HG03520 (cell line): Measurements from ENCODE around the gene MYOF.
"Not testable (repeated sequence)": the region's sequence is repeated elsewhere in the genome, so short reads cannot be mapped to it uniquely, and the experiment has no call there.

Source experiments
- ATAC-seq: cut with Tn5 transposase; IDR thresholded peaks from one replicate; pipeline ENCODE4 v1.9.1; 2021; ENCODE audit warnings: mild to moderate bottlenecking, moderate library complexity; ENCODE audit not compliant: unreplicated experiment

The MYOF gene

DNA sequence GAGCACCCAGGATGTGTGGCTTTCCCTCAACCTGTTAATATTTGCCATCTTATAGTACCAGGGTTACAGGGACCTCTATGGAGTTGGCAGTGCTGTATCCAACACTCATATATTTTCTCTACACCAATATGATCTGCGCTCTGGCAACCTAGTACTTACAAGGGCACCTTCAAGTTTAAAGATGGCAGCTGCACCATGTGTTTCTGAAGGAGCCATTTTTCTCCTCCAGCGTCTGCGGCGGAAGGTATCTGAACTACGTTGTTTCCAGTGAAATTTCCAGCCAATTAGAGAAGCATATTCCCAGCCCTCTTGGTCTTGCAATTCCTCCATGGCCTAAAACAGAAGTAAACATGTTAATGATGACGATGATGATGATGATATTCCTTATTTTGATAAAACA lies 125.6 kb downstream of the MYOF start:
- ATAC-seq, result no peak

DNA sequence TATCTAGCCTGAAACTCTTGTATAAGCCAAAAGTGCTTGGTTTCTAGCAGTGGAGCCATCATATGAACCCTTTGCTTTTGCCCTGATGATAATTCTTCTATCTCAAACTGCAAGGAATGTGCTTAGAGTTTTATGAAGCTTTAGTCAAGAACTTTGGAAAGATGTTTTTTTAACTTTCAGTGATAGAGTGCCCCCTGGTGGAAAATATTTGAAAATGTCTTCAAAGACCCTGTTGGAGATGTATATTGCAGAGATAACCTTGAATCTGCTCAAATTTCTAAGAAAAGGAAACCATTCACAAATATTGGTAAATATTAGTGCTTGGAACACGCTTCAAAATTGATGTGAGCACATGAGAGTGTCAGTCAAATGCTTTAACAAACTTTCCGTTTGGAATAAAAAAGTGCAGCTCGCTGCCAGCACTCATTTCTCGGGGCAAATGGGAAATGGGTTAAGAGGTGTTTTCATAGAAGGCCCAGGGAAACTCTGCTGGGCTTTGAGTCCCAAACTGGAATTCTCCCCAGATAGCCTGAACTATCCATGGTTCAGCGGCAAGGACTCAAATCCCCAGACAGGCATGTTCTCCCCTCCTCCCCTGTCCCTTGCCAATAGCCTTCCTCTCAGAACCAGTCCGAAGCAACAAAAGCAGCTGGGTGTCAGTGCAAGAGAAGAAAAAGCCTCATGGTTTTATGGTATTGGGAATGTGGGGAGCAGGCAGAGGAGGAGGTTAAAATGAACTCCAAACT lies 129.3 kb downstream of the MYOF start:
- ATAC-seq, result no peak

DNA sequence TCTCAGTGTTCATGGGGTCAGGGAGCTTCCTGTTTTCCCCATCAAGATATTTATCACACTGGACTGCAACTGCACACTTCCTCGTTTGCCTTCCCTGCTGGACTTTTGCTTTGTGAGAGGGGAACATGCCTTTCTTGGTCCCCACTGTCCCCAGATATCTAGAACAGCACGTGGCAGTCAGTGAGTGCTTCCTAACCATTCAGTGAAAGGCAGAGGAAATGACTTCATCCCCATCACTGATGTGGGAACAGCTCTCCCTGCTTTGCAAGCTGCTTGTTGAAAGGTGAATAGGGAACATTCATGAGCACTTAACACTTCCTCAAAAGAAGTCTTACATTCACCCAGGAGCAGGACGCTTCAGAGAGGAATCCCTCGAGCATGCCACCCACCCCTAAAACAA lies 135.4 kb downstream of the MYOF start:
- ATAC-seq, result no peak

DNA sequence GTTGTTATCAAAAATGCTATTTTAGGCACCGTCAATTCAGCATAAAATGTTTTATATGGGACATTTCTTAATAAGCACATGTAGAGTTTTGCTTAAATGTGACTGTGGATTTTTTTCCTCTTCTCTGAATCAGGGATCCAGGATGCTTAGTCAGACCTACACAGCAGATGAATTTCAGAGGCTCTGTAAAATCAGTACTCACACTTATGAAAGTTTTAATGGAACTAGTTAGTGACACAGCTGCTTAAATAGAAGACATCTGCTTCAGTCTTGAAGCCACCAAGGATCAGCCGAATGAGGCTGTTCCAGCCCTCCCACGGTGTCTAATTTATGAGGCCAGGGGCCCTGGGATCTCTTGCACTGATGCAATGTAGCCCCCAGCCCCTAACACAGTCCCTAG lies 136.0 kb downstream of the MYOF start:
- no peak for ATAC-seq

DNA sequence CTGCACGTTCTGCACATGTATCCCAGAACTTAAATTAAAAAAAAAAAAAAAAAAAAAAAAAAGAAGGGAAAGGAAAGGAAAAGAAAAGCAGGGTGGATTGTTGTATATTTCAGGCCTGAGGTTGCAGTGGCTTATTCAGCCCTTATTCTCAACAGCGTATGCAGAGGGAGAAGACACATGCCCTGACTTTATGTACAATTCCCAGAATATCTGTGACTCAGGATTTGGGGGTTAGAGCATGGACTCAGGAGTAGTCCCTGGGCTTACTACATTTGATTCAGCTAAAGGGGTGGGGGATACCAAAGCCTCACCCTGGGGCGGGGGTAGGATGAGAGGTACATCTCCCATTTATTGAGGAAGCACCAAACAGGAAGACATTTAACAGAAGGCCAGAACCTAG lies 137.4 kb downstream of the MYOF start:
- no peak for ATAC-seq

DNA sequence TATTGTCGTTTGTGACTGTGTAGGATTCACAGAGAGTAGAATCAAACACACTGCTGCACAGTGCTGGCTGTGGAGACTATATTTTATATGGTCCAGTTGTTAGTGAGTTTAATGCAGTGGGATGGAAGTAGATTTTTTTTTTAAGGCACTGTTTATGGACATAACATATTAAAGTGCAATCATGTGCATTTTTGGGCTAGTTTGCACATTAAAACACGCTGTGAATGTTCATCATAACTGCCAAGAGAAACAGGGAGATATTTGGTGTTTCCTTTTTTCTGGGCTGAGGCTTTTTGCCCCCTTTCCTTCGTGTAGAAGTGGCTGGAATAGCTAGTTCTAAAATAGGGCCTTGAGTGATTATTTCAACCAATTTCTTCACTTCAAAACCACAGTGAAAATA lies 139.2 kb downstream of the MYOF start:
- ATAC-seq, result no peak

- ATAC-seq, result no peak
Measured at GRCh38 chr10:93342366-93342765, 139.8 kb downstream of the MYOF start.

GRCh38 chr10:93337309-93337721 lies 144.8 kb downstream of the MYOF start:
- ATAC-seq, result no peak

DNA sequence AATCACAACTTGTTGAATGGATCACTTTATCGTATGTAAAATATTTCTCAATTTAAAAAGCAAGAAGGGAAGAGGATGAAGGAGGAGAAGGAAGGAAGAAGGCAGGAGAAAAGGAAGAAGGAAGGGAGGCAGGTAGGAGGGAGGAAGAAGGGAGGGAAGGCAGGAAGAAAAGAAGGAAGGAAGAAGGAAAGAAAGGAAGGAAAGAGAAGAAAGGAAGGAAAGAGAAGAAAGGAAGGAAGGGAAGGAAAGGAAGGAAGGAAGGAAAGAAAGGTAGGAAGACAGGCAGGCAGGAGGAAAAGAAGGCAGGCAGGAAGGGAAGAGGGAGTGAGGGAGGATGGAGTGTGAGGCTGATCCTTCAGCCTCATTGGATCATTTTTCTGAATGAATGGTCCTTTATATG lies 145.5 kb downstream of the MYOF start:
- ATAC-seq, result no peak

DNA sequence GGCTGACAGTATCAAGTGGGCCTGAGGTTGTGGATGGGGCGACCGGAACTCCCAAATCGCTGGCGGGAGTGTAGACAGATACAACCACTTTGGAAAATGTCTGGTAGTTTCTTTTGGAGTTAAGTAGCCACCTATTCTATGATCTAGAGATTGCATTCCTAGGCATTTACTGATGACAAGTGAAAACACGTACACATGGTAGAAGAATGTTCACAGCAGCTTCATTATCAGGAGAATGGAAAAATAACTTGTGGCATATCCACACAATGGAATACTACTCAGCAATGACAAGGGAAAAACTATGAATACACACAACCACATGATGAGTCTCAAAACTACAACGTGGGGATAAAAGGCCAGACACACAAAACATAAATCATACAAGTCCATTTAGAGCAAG lies 146.0 kb downstream of the MYOF start:
- no peak for ATAC-seq

GRCh38 chr10:93334901-93335327 lies 147.2 kb downstream of the MYOF start:
- no peak for ATAC-seq

DNA sequence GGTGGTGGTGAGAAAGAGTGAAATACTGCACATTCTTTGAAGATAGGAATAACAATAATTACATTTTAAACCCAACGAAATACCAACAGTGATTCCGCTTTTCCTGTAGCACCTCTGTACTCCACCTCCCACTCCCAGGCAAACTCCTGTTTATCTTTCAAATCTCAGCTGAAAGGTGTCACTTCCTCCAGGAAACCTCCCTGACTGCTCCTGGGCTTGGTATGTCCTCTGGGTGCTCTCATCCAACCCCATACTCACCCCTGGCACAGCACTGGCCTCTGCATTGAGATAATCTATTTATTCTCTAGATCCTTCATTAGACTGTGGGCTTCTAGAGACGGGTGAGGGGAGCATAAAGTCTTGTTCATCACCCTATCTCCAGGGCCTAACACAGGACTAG lies 148.0 kb downstream of the MYOF start:
- ATAC-seq, result no peak

DNA sequence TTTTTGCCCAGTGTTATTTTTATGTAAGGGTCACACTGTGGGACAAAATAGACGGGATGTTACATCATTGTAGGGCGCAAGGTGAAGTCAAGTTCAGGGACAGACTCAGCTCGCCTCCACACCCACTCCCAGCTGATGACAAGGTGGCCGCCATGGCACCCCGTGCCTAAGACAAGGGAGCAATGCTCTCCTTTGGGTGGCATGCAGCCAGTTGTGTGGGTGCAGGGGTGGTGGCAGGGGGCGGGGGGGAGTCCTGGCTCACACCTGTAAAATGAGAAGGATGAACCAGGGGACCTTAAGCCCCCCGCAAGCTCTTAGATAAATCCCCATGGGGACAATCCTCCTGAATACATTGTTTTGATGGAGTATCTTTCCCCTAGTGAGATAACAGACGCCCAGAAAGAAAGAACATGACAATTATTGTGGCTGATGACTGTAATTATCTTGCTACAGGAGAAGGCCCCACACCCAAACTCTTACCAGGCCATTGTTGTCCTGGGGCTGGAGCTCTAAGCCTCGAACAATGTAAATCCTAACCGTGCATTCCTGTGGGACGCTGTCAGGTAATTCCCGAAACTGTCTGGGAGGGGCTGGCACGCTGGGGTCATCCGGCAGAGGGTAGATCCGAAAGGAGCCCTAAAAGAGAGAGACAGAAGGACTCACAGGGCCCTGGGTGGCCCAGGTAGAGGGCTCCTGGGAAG lies 148.7 kb downstream of the MYOF start:
- ATAC-seq, result no peak

DNA sequence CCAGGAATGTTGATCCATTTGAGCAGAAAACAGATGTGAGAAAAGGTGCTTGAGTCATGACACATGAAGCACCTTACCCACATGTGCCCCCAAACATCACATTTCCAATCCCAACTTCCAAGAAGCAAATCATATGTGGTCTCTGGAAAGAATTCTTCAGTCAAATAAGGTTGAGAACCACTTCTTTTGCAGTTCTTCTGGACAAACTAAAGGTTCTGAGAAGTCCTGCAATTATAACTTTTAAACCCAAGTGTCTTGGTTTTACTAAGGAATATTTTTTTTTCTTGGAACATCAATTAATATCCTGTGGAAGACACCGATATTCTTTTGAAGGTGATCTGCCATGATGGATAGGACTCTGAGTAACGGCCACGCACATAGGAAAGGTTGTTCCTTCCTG lies 151.3 kb downstream of the MYOF start:
- no peak for ATAC-seq

- no peak for ATAC-seq
Measured at GRCh38 chr10:93319896-93320295, 162.2 kb downstream of the MYOF start.

- no peak for ATAC-seq
Measured at GRCh38 chr10:93319096-93319495, 163.0 kb downstream of the MYOF start.

- ATAC-seq, result no peak
Measured at GRCh38 chr10:93315246-93315645, 166.9 kb downstream of the MYOF start.

DNA sequence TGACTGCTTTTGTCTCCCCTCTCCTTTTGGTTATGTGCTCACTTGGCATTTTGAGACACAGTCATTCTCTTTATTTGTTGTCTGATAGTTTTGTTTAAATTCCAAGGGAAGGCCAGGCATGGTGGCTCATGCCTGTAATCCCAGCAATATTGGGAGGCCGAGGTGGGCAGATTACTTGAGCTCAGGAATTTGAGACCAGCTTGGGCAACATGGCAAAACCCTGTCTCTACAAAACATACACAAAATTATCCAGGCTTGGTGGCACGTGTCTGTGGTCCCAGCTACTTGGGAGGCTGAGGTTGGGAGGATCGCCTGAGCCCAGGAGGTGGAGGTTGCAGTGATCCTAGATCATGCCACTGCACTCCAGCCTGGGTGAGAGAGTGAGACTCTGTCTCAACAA lies 167.5 kb downstream of the MYOF start:
- not testable (repeated sequence) for ATAC-seq

- ATAC-seq, result no peak
Measured at GRCh38 chr10:93313798-93314197, 168.3 kb downstream of the MYOF start.

DNA sequence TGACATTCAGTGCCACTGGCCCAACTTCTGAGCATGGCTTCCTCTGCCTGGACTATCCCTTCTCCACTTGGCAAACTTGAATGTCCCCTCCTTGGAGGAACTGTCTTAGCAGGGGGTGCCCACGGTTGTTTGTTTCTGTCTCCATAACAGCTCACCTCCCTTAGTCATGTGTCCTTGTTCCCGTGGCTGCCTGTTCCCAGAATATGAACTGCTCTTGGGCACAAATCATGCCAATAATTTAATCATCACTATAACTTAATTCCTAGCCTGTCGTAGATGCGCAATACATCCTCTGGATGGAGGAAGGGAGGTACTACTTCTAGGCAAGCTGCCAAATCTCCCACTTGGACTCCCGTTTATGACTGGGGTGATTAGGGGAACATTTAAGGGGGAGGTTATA lies 173.1 kb downstream of the MYOF start:
- ATAC-seq, result no peak

DNA sequence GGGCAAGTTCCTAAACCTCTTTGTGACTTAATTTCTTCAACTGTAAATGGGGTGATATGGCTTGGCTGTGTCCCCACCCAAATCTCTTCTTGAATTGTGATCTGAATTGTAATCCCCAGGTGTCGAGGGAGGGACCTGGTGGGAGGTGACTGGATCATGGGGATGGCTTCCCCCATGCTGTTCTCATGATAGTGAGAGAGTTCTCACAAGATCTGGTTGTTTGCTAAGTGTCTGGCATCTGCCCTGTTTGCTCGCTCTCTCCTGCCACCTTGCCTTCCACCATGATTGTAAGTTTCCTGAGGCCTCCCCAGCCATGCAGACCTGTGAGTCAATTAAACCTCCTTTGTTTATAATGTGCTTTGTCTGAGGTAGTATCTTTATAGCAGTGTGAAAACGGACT lies 177.0 kb downstream of the MYOF start:
- no peak for ATAC-seq

DNA sequence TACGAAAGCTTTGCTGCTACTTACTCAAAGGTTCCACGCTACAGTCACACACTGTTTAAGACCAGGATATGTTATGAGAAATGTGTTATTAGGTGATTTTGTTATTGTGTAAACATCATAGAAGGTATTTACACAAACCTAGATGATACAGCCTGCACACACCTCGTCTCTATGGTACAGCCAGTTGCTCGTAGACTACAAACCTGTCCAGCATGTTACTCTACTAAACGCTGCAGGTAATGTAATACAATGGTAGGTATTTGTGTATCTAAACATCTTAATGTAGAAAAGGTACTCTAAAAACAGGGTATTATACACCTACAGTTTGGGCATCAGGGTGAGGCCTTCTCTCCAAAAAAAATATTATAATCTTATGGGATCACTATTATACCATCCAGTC lies 181.2 kb downstream of the MYOF start:
- ATAC-seq, result no peak
